Spleen (tissue), 11 donors: ENCODE results near the gene PIGN. TPM values are rescaled to one million over a fixed set of nuclear protein-coding genes. Genes with fewer than 3 reads are reported as not detected.

Experiments
- DNase-seq: peaks from one replicate; pipeline ENCODE4 v3.0.0-alpha.2; 2020
- H3K27ac ChIP-seq, 8 donors: fragments of 200-600 bp; sonication (generic) in 7 of 8; 1 replicate in 4 of 8; 2 replicates in 4 of 8; pipeline versions ENCODE4 v1.5.0 to v1.8.0; 2016 to 2021; ENCODE audit warnings: inconsistent platforms in 4 of 8, mild to moderate bottlenecking in 4 of 8, moderate library complexity in 1 of 8
- H3K27me3 ChIP-seq, 7 donors: fragments of 200-600 bp; sonication (generic) in 6 of 7; replicated peaks in 1 of 7; 1 replicate in 4 of 7; 2 replicates in 3 of 7; pipeline versions ENCODE4 v1.5.0 to v1.8.0; 2016 to 2021; ENCODE audit warnings: inconsistent platforms in 3 of 7, mild to moderate bottlenecking in 1 of 7
- H3K36me3 ChIP-seq, 6 donors: fragments of 200-600 bp; sonication (generic) in 5 of 6; 1 replicate in 4 of 6; 2 replicates in 2 of 6; pipeline versions ENCODE4 v1.5.0 to v1.8.0; 2016 to 2021; ENCODE audit warnings: inconsistent platforms in 2 of 6
- H3K4me1 ChIP-seq, 6 donors: fragments of 200-600 bp; sonication (generic) in 5 of 6; 1 replicate in 3 of 6; 2 replicates in 3 of 6; pipeline versions ENCODE4 v1.5.0 to v1.8.0; 2016 to 2021; ENCODE audit warnings: inconsistent platforms in 3 of 6
- H3K4me3 ChIP-seq, 8 donors: fragments of 200-600 bp; sonication (generic) in 7 of 8; 1 replicate in 4 of 8; 2 replicates in 4 of 8; pipeline versions ENCODE4 v1.5.0 to v1.8.0; 2016 to 2021; ENCODE audit warnings: inconsistent platforms in 4 of 8, mild to moderate bottlenecking in 4 of 8, moderate library complexity in 2 of 8
- H3K9me3 ChIP-seq, 8 donors: fragments of 200-600 bp; sonication (generic) in 7 of 8; 1 replicate in 4 of 8; 2 replicates in 4 of 8; pipeline versions ENCODE4 v1.5.0 to v1.8.0; 2016 to 2021; ENCODE audit warnings: inconsistent platforms in 4 of 8
- POLR2A ChIP-seq, 3 donors: fragments of 450-650 bp; IDR thresholded peaks; one replicate each; pipeline ENCODE4 v1.5.1; 2017; ENCODE audit warnings: antibody characterized with exemption in 3 of 3, mild to moderate bottlenecking in 1 of 3
- POLR2AphosphoS5 ChIP-seq, 3 donors: sonication (generic); formaldehyde crosslinking; IDR thresholded peaks; one replicate each; pipeline ENCODE4 v1.5.1; 2017; ENCODE audit warnings: antibody characterized with exemption in 3 of 3
- WGBS, 5 donors: extraction: QIAGEN DNeasy Blood & Tissue Kit in 3 of 5; methylation state at CpG; one replicate each; pipeline versions ENCODE4 v1.1.5 to v1.1.7; 2013 to 2018; 5-methylcytosine and 5-hydroxymethylcytosine counted together
- intact Hi-C: fragments of 100-400 bp; cut with DNase I; formaldehyde crosslinking; loops from one replicate; pipeline ENCODE4 v1.15.0; 2023; ENCODE audit warnings: low total_unique reads
- polyA plus RNA-seq, 3 donors: library from polyadenylated mRNA; stranded (reverse); fragments of 200-250 nt; gene quantifications; one replicate each; pipeline ENCODE4 v1.2.1, GENCODE V29; 2013
- total RNA-seq, 7 donors: library from RNA; depleted of rRNA in 3 of 7; stranded (reverse); fragments of >200 nt in 3 of 7; fragmentation: NEBNext Ultra II Directional in 4 of 7; extraction: Animal tissue kit (Norgen Biotek cat#: 25700) in 4 of 7; gene quantifications; one replicate each; pipeline versions ENCODE4 v1.1.0 to v1.2.1, GENCODE V29; 2016 to 2021
- TF ChIP-seq, protein P1 (sequence below), 11 experiments: fragments of 200-600 bp in 7 of 11; fragments of 450-650 bp in 4 of 11; sonication (generic) in 4 of 11; IDR thresholded peaks in 8 of 11; conservative IDR thresholded peaks in 3 of 11; 1 replicate in 7 of 11; 2 replicates in 4 of 11; pipeline versions ENCODE4 v1.4.0 to v1.8.0; 2016 to 2021; ENCODE audit warnings: antibody characterized with exemption in 11 of 11, inconsistent platforms in 4 of 11, mild to moderate bottlenecking in 1 of 11
- donor health status: healthy with polysubstance abuse.
- donor health status: DM: no; HTN: no; CAD: no; lungs with moderate emphysema.
- donor health status: DM: no; HTN: no; CAD: no.
- donor health status: Bipolar disorder and iron deficiency.
- donor health status: healthy.
- donor health status: DM: no; HTN: no; CAD: no.
- donor health status: DM: yes; HTN: yes; CAD: no.

PIGN gene
- total and polyA plus RNA-seq, 10 donors, result 4.0 to 41.4 (median 25.4) TPM

GRCh38 chr18:61992923-61993322 is 193.9 kb downstream of the PIGN start:
- H3K4me1 ChIP-seq, result peaks cover 0 to 22% (median 14%) of the 10 kb centered on the region in 6 donors
- no peak for TF ChIP-seq POLR2AphosphoS5 (IDR thresholded peaks at IDR 0.05)
- TF ChIP-seq, protein P1, sequence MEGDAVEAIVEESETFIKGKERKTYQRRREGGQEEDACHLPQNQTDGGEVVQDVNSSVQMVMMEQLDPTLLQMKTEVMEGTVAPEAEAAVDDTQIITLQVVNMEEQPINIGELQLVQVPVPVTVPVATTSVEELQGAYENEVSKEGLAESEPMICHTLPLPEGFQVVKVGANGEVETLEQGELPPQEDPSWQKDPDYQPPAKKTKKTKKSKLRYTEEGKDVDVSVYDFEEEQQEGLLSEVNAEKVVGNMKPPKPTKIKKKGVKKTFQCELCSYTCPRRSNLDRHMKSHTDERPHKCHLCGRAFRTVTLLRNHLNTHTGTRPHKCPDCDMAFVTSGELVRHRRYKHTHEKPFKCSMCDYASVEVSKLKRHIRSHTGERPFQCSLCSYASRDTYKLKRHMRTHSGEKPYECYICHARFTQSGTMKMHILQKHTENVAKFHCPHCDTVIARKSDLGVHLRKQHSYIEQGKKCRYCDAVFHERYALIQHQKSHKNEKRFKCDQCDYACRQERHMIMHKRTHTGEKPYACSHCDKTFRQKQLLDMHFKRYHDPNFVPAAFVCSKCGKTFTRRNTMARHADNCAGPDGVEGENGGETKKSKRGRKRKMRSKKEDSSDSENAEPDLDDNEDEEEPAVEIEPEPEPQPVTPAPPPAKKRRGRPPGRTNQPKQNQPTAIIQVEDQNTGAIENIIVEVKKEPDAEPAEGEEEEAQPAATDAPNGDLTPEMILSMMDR (IDR thresholded peaks at IDR 0.05 in 8 of 11, conservative IDR thresholded peaks at IDR 0.05 in 3 of 11), result no peak
- no peak for TF ChIP-seq POLR2A (IDR thresholded peaks at IDR 0.05)
- no peak for DNase-seq
- H3K4me3 ChIP-seq, result no peak overlapping the region
- H3K9me3 ChIP-seq, result no peaks in the 10 kb centered on the region
- H3K36me3 ChIP-seq, result no peaks in the 10 kb centered on the region
- peaks cover 0 to 5% (median 0%) of the 10 kb centered on the region in 7 donors for H3K27me3 ChIP-seq
- intact Hi-C loops, result no loop called here
- WGBS, 5 donors, result 1 to 4% (median 2%) methylated on average over 2 of the region's 2 CpGs
- peak overlapping the region in 5 of 8 donors; percentile 21 to 54 (median 39) for H3K27ac ChIP-seq

DNA sequence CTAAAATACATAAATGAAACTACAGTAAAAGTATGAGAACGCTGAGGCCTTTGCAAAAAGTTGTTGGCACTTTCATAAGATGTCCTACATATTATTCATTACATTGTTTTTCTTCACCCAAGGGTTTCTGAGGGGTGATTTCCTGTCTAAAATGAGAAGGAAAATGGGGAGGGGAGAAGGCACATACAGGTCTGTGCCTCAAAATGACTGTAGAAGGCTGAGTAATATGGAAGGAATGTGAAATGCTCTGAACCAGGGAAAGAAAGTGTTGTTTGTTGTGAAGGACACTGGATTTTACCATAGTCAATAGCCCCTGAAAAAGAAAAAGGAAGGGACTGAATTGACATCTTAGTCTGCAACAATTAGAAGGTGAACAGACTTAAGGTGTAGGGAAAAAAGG is 194.6 kb downstream of the PIGN start:
- H3K27me3 ChIP-seq, result peaks cover 0 to 5% (median 0%) of the 10 kb centered on the region in 7 donors
- TF ChIP-seq, protein P1 (IDR thresholded peaks at IDR 0.05 in 8 of 11, conservative IDR thresholded peaks at IDR 0.05 in 3 of 11), result no peak
- no peak for TF ChIP-seq POLR2AphosphoS5 (IDR thresholded peaks at IDR 0.05)
- TF ChIP-seq POLR2A (IDR thresholded peaks at IDR 0.05), result no peak
- no peaks in the 10 kb centered on the region for H3K36me3 ChIP-seq
- intact Hi-C loops, result no loop called here
- H3K9me3 ChIP-seq, result no peaks in the 10 kb centered on the region
- no peak overlapping the region for H3K4me3 ChIP-seq
- H3K4me1 ChIP-seq, result peaks cover 0 to 22% (median 14%) of the 10 kb centered on the region in 6 donors
- 37 to 62% (median 47%) methylated on average over 1 of the region's 1 CpG for WGBS, 5 donors
- H3K27ac ChIP-seq, result peak overlapping the region in 4 of 8 donors; percentile 6 to 54 (median 42)
- DNase-seq, result no peak

GRCh38 chr18:61991836-61992235 is 195.0 kb downstream of the PIGN start:
- H3K4me3 ChIP-seq, result no peak overlapping the region
- peaks cover 0 to 22% (median 14%) of the 10 kb centered on the region in 6 donors for H3K4me1 ChIP-seq
- H3K27ac ChIP-seq, result peak overlapping the region in 3 of 8 donors; percentile 6 to 54 (median 44)
- 83 to 98% (median 97%) methylated on average over 1 of the region's 1 CpG for WGBS, 5 donors
- TF ChIP-seq, protein P1 (IDR thresholded peaks at IDR 0.05 in 8 of 11, conservative IDR thresholded peaks at IDR 0.05 in 3 of 11), result no peak
- TF ChIP-seq POLR2A (IDR thresholded peaks at IDR 0.05) (no peak), POLR2AphosphoS5 (IDR thresholded peaks at IDR 0.05) (no peak)
- DNase-seq, result no peak
- no peaks in the 10 kb centered on the region for H3K9me3 ChIP-seq
- intact Hi-C loops, result no loop called here
- no peaks in the 10 kb centered on the region for H3K36me3 ChIP-seq
- H3K27me3 ChIP-seq, result peaks cover 0 to 5% (median 0%) of the 10 kb centered on the region in 7 donors

GRCh38 chr18:61991201-61991600 is 195.7 kb downstream of the PIGN start:
- Histone ChIP-seq H3K4me3 (no peak overlapping the region), H3K27ac (no peak overlapping the region), H3K4me1 (peaks cover 0 to 22% (median 14%) of the 10 kb centered on the region in 6 donors), H3K36me3 (no peaks in the 10 kb centered on the region), H3K9me3 (no peaks in the 10 kb centered on the region), H3K27me3 (peaks cover 0 to 5% (median 0%) of the 10 kb centered on the region in 7 donors)
- WGBS, 5 donors, result 75 to 93% (median 81%) methylated on average over 3 of the region's 3 CpGs
- intact Hi-C loops, result no loop called here
- DNase-seq, result no peak
- TF ChIP-seq POLR2AphosphoS5 (IDR thresholded peaks at IDR 0.05) (no peak), POLR2A (IDR thresholded peaks at IDR 0.05) (no peak)
- TF ChIP-seq, protein P1 (IDR thresholded peaks at IDR 0.05 in 8 of 11, conservative IDR thresholded peaks at IDR 0.05 in 3 of 11), result no peak

Other genes starting within 250 kb of the PIGN start
- 10 to 100 TPM; 38.3 to 75.1 (median 52.5) TPM for gene RELCH, start 199 bp upstream of the PIGN start, total RNA-seq
- gene RELCH, start 199 bp upstream of the PIGN start, polyA plus RNA-seq, result 10 to 100 TPM; 11.8 to 17.4 (median 14.5) TPM
- 10 to 100 TPM in 3 of 7 donors, 1 to 10 TPM in 4; 1.5 to 11.8 (median 6.4) TPM for gene TNFRSF11A, start 138.3 kb upstream of the PIGN start, total RNA-seq
- under 1 TPM; 0.29 to 0.57 (median 0.32) TPM for gene TNFRSF11A, start 138.3 kb upstream of the PIGN start, polyA plus RNA-seq